ENCODE measurements around the gene PDCD1.
"Not testable (repeated sequence)": the region's sequence is repeated elsewhere in the genome, so short reads cannot be mapped to it uniquely, and the experiment has no call there.

Gene PDCD1

GRCh38 chr2:241809383-241810306 lies 49.0 kb downstream of the PDCD1 start:
- peak overlapping the region; percentile 64 to 68 for H3K9ac ChIP-seq (ENCODE audit: low read depth in 1 of 2, low read length in 2 of 2)
- no peaks in the 10 kb centered on the region for H3K9me3 ChIP-seq (ENCODE audit: control insufficient read depth in 1 of 2, low read length in 2 of 2)
- peaks cover 11 to 15% of the 10 kb centered on the region in 2 donors for H3K4me1 ChIP-seq (ENCODE audit: control insufficient read depth in 1 of 2, insufficient read depth in 2 of 2, low read length in 2 of 2)
- no peak overlapping the region for H3K27ac ChIP-seq (ENCODE audit: low read depth, low read length)
- H3K27me3 ChIP-seq (ENCODE audit: control insufficient read depth in 1 of 2, insufficient read depth in 2 of 2, low read length in 2 of 2) = peaks cover 1 to 3% of the 10 kb centered on the region in 2 donors
- H3K4me3 ChIP-seq (ENCODE audit: low read depth in 1 of 2, low read length in 2 of 2) = peak overlapping the region; percentile 61 to 65
- H3K36me3 ChIP-seq (ENCODE audit: control insufficient read depth in 1 of 2, insufficient read depth in 2 of 2, low read length in 2 of 2) = no peaks in the 10 kb centered on the region

- H3K4me1 ChIP-seq (ENCODE audit: control insufficient read depth in 1 of 2, insufficient read depth in 2 of 2, low read length in 2 of 2) = peaks cover 11 to 23% of the 10 kb centered on the region in 2 donors
- H3K4me3 ChIP-seq (ENCODE audit: low read depth in 1 of 2, low read length in 2 of 2) = peak within 1 kb of the TSS; percentile 61 to 65
- H3K36me3 ChIP-seq (ENCODE audit: control insufficient read depth in 1 of 2, insufficient read depth in 2 of 2, low read length in 2 of 2) = no peaks in the 10 kb centered on the region
- peaks cover 6 to 10% of the 10 kb centered on the region in 2 donors for H3K27me3 ChIP-seq (ENCODE audit: control insufficient read depth in 1 of 2, insufficient read depth in 2 of 2, low read length in 2 of 2)
- H3K27ac ChIP-seq (ENCODE audit: low read depth, low read length) = no peak within 1 kb of the TSS
- no peaks in the 10 kb centered on the region for H3K9me3 ChIP-seq (ENCODE audit: control insufficient read depth in 1 of 2, low read length in 2 of 2)
- H3K9ac ChIP-seq (ENCODE audit: low read depth in 1 of 2, low read length in 2 of 2) = peak within 1 kb of the TSS; percentile 64 to 68
These were observed 49.8 kb downstream of the PDCD1 start, which contains the start of gene NEU4 for GRCh38 chr2:241808721-241809382. Gene NEU4, plus strand, starts transcription at chr2:241809193. Its CDS starts 5,292 bp downstream, at chr2:241814485.

DNA sequence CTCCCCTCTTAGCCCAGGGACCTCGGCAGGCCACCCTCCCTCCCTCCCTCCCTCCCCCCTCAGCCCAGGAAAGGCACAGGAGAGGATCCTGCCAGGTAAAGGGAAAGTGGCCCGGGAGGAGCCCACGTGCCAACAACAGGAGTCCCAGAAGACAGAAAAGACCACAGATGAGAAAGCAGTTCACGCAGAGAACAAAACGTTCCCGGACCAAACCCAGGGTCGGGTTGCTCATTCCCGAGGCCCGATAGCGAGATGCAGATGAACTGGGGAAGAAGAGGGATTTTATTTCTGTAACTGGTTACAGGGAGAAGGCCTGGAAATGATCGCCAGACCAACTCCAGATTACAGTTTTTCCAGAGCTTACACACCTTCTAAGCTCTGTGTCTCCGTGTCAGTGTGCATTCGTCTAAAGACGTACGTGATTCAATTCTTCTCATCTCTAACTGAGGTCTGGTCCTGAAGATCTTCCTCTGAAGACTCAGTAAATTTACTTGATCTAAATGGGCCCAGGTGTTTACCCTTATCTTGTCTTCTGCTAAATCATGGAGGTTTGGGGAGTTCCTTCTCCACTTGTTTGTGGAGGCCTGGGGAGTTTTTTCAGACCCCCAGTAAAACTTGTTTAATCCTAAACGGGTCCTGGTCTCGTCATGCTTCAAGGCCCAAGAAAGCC lies 50.5 kb downstream of the PDCD1 start:
- Histone ChIP-seq H3K4me3 (ENCODE audit: low read depth in 1 of 2, low read length in 2 of 2) (no peak overlapping the region), H3K27me3 (ENCODE audit: control insufficient read depth in 1 of 2, insufficient read depth in 2 of 2, low read length in 2 of 2) (peaks cover 9 to 13% of the 10 kb centered on the region in 2 donors), H3K36me3 (ENCODE audit: control insufficient read depth in 1 of 2, insufficient read depth in 2 of 2, low read length in 2 of 2) (no peaks in the 10 kb centered on the region), H3K9ac (ENCODE audit: low read depth in 1 of 2, low read length in 2 of 2) (no peak overlapping the region), H3K9me3 (ENCODE audit: control insufficient read depth in 1 of 2, low read length in 2 of 2) (no peaks in the 10 kb centered on the region), H3K4me1 (ENCODE audit: control insufficient read depth in 1 of 2, insufficient read depth in 2 of 2, low read length in 2 of 2) (peaks cover 11 to 28% of the 10 kb centered on the region in 2 donors), H3K27ac (ENCODE audit: low read depth, low read length) (no peak overlapping the region)

GRCh38 chr2:241806217-241806616 lies 52.5 kb downstream of the PDCD1 start:
- H3K9me3 ChIP-seq (ENCODE audit: control insufficient read depth in 1 of 2, low read length in 2 of 2); H3K36me3 ChIP-seq (ENCODE audit: control insufficient read depth in 1 of 2, insufficient read depth in 2 of 2, low read length in 2 of 2); H3K4me3 ChIP-seq (ENCODE audit: low read depth in 1 of 2, low read length in 2 of 2); H3K9ac ChIP-seq (ENCODE audit: low read depth in 1 of 2, low read length in 2 of 2); H3K27ac ChIP-seq (ENCODE audit: low read depth, low read length): not testable (repeated sequence)
- H3K27me3 ChIP-seq (ENCODE audit: control insufficient read depth in 1 of 2, insufficient read depth in 2 of 2, low read length in 2 of 2) = peaks cover 11 to 20% of the 10 kb centered on the region in 2 donors
- H3K4me1 ChIP-seq (ENCODE audit: control insufficient read depth in 1 of 2, insufficient read depth in 2 of 2, low read length in 2 of 2) = peaks cover 11 to 33% of the 10 kb centered on the region in 2 donors

- Histone ChIP-seq H3K9ac (ENCODE audit: low read depth in 1 of 2, low read length in 2 of 2) (no peak overlapping the region), H3K27ac (ENCODE audit: low read depth, low read length) (no peak overlapping the region), H3K9me3 (ENCODE audit: control insufficient read depth in 1 of 2, low read length in 2 of 2) (no peaks in the 10 kb centered on the region), H3K4me3 (ENCODE audit: low read depth in 1 of 2, low read length in 2 of 2) (peak overlapping the region; percentile 6 to 68), H3K36me3 (ENCODE audit: control insufficient read depth in 1 of 2, insufficient read depth in 2 of 2, low read length in 2 of 2) (no peaks in the 10 kb centered on the region), H3K4me1 (ENCODE audit: control insufficient read depth in 1 of 2, insufficient read depth in 2 of 2, low read length in 2 of 2) (peaks cover 9 to 31% of the 10 kb centered on the region in 2 donors), H3K27me3 (ENCODE audit: control insufficient read depth in 1 of 2, insufficient read depth in 2 of 2, low read length in 2 of 2) (peaks cover 11 to 20% of the 10 kb centered on the region in 2 donors)
These were observed 54.1 kb downstream of the PDCD1 start for GRCh38 chr2:241804326-241805229.

GRCh38 chr2:241803387-241804325 lies 55.0 kb downstream of the PDCD1 start:
- no peaks in the 10 kb centered on the region for H3K36me3 ChIP-seq (ENCODE audit: control insufficient read depth in 1 of 2, insufficient read depth in 2 of 2, low read length in 2 of 2)
- peak overlapping the region; percentile 57 to 68 for H3K4me3 ChIP-seq (ENCODE audit: low read depth in 1 of 2, low read length in 2 of 2)
- H3K27me3 ChIP-seq (ENCODE audit: control insufficient read depth in 1 of 2, insufficient read depth in 2 of 2, low read length in 2 of 2) = peaks cover 11 to 20% of the 10 kb centered on the region in 2 donors
- no peaks in the 10 kb centered on the region for H3K9me3 ChIP-seq (ENCODE audit: control insufficient read depth in 1 of 2, low read length in 2 of 2)
- H3K27ac ChIP-seq (ENCODE audit: low read depth, low read length) = no peak overlapping the region
- peaks cover 3 to 24% of the 10 kb centered on the region in 2 donors for H3K4me1 ChIP-seq (ENCODE audit: control insufficient read depth in 1 of 2, insufficient read depth in 2 of 2, low read length in 2 of 2)
- H3K9ac ChIP-seq (ENCODE audit: low read depth in 1 of 2, low read length in 2 of 2) = no peak overlapping the region

GRCh38 chr2:241802421-241803318 lies 56.0 kb downstream of the PDCD1 start:
- Histone ChIP-seq H3K4me3 (ENCODE audit: low read depth in 1 of 2, low read length in 2 of 2) (peak overlapping the region; percentile 57 to 68), H3K4me1 (ENCODE audit: control insufficient read depth in 1 of 2, insufficient read depth in 2 of 2, low read length in 2 of 2) (peaks cover 0 to 20% of the 10 kb centered on the region in 2 donors), H3K36me3 (ENCODE audit: control insufficient read depth in 1 of 2, insufficient read depth in 2 of 2, low read length in 2 of 2) (no peaks in the 10 kb centered on the region), H3K27me3 (ENCODE audit: control insufficient read depth in 1 of 2, insufficient read depth in 2 of 2, low read length in 2 of 2) (peaks cover 11 to 20% of the 10 kb centered on the region in 2 donors), H3K9me3 (ENCODE audit: control insufficient read depth in 1 of 2, low read length in 2 of 2) (no peaks in the 10 kb centered on the region), H3K9ac (ENCODE audit: low read depth in 1 of 2, low read length in 2 of 2) (no peak overlapping the region), H3K27ac (ENCODE audit: low read depth, low read length) (no peak overlapping the region)
